A673 (cell line): ENCODE data around the gene PHF20.

Experiments used
- CTCF ChIP-seq: fragments of 300-800, 200-600 bp; sonication (generic); conservative IDR thresholded peaks from 2 replicates; pipeline ENCODE4 v1.5.1; 2017; ENCODE audit warnings: low read depth, mild to moderate bottlenecking, antibody characterized with exemption, low read length, moderate library complexity, mixed read lengths
- EZH2 ChIP-seq: fragments of 200-600 bp; sonication (generic); IDR thresholded peaks from 2 replicates; pipeline ENCODE4 v1.6.1; 2017; ENCODE audit warnings: borderline replicate concordance, low read depth, mild to moderate bottlenecking, mixed read lengths, antibody characterized with exemption, low read length; ENCODE audit not compliant: poor library complexity, severe bottlenecking

GRCh38 chr20:35877611-35878010 is 105.8 kb downstream of the PHF20 start:
- TF ChIP-seq EZH2 (no peak), CTCF (no peak)
